Bronchial smooth muscle cell (primary cell): ENCODE measurements around the gene ADAMTS19. TPM values are rescaled to one million over a fixed set of nuclear protein-coding genes. Genes with fewer than 3 reads are reported as not detected.

ENCODE experiments used
- total RNA-seq: library from RNA; depleted of rRNA; stranded (reverse); fragments of >200 nt; gene quantifications from 2 replicates; pipeline ENCODE4 v1.2.1, GENCODE V29; 2014

The ADAMTS19 gene
- under 0.01 TPM in 1 of 2 replicates, not detected in the other for total RNA-seq

GRCh38 chr5:129459777-129460671, at the start of gene ADAMTS19:
Gene ADAMTS19, plus strand, starts transcription at chr5:129460298. Its CDS starts 94 bp downstream, at chr5:129460392.

DNA sequence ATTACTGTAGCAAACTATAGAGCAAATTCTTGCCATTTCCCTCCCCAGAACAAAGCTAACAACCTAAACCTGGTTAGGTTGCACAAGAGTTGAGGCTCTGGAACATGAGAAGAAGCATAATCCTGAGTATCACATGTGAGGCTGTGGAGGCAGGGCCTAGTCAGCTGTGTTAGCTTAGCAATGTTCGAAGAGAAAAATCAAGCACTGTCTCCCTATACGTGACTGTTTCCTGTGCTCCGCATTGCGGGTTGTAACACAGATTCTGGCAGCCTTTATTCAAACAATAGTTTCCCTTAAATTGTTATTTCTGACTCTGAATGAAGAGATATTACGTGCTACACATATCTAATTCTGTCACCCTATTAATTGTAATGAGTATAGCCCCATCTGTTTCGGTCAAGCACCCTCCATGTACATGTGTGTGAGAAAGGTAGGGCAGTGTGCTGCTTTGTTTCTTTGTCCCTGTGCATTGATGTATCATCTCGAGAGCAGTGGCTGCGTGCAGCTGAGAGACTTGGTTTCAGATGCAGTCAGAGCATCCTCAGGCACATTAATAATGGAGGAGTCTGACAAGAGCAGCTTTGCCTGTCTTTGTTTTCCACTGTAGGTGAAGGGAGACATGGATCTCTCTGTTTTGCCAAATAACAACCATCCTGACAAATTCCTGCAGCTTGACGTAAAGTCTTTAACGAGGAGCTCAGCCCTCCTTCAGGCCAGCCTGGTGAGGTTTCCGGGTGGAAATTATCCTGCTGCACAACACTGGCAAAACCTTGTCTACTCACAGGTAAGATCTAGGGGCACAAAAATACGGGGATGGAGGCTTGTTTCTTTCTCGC, 287.7 kb downstream of the ADAMTS19 start, which contains the start of gene MINAR2:
MINAR2 (plus strand) TSS at position 523 of the 836 bp plus-strand sequence; CDS start at position 620, 97 bp downstream.

